ENCODE measurements around the gene MPRIP.
A peak's percentile ranks its signal among the peaks of the same experiment; 100 is the strongest.

The MPRIP gene

GRCh38 chr17:17111401-17112393 lies 69.4 kb downstream of the MPRIP start:
- DNase-seq = no peak

GRCh38 chr17:17112628-17113200 lies 70.5 kb downstream of the MPRIP start:
- no peak for DNase-seq

- no peak for DNase-seq
Measured at GRCh38 chr17:17114592-17115225, 72.5 kb downstream of the MPRIP start.

GRCh38 chr17:17115620-17116019 lies 73.4 kb downstream of the MPRIP start:
- no peak for DNase-seq

GRCh38 chr17:17116406-17116805 lies 74.1 kb downstream of the MPRIP start:
- DNase-seq = no peak

GRCh38 chr17:17117923-17118322 lies 75.7 kb downstream of the MPRIP start:
- DNase-seq = no peak

- no peak for DNase-seq
Measured at GRCh38 chr17:17118399-17118798, 76.1 kb downstream of the MPRIP start.

GRCh38 chr17:17119106-17119505 lies 76.8 kb downstream of the MPRIP start:
- no peak for DNase-seq

- DNase-seq = peak; percentile 59
Measured at GRCh38 chr17:17119533-17119932, 77.3 kb downstream of the MPRIP start.

- no peak for DNase-seq
Measured at GRCh38 chr17:17120294-17120693, 78.0 kb downstream of the MPRIP start.

GRCh38 chr17:17120701-17121100 lies 78.4 kb downstream of the MPRIP start:
- no peak for DNase-seq

GRCh38 chr17:17121162-17121561 lies 78.9 kb downstream of the MPRIP start:
- DNase-seq = no peak

GRCh38 chr17:17122781-17123483 lies 80.7 kb downstream of the MPRIP start:
- no peak for DNase-seq

GRCh38 chr17:17124341-17124740 lies 82.1 kb downstream of the MPRIP start:
- DNase-seq = no peak

- DNase-seq = peak; percentile 16
Measured at GRCh38 chr17:17125136-17126084, 83.2 kb downstream of the MPRIP start.

- no peak for DNase-seq
Measured at GRCh38 chr17:17126131-17127110, 84.2 kb downstream of the MPRIP start.

GRCh38 chr17:17127156-17127555 lies 84.9 kb downstream of the MPRIP start:
- no peak for DNase-seq

GRCh38 chr17:17127730-17128291 lies 85.6 kb downstream of the MPRIP start:
- DNase-seq = no peak

GRCh38 chr17:17128476-17129075 lies 86.3 kb downstream of the MPRIP start:
- DNase-seq = no peak

- DNase-seq = no peak
Measured at GRCh38 chr17:17129466-17129865, 87.2 kb downstream of the MPRIP start.

All from T-helper 9 cell (primary cell).